HepG2 (cell line): Measurements from ENCODE around the gene TMC2. TPM values are rescaled to one million over a fixed set of nuclear protein-coding genes. Genes with fewer than 3 reads are reported as not detected.
A peak's percentile ranks its signal among the peaks of the same experiment; 100 is the strongest.

Experiments used
- ARID3A ChIP-seq: IDR thresholded peaks from 2 replicates; pipeline ENCODE4 v1.6.1; 2012; ENCODE audit warnings: low read depth, low read length, improper control_type of control experiment
- ELF3 ChIP-seq: IDR thresholded peaks from 2 replicates; pipeline ENCODE4 v1.6.1; 2016; ENCODE audit warnings: missing genetic modification reagents, missing compliant biosample characterization
- GATAD1 ChIP-seq: IDR thresholded peaks from 2 replicates; pipeline ENCODE4 v1.6.1; 2016; ENCODE audit warnings: missing genetic modification reagents, missing compliant biosample characterization
- GRHL1 ChIP-seq: sonication (generic); formaldehyde crosslinking; conservative IDR thresholded peaks from 2 replicates; pipeline ENCODE4 v1.8.0; 2022; ENCODE audit warnings: missing genetic modification reagents
- HNRNPLL ChIP-seq: fragments of 200-400 bp; formaldehyde crosslinking; IDR thresholded peaks from 2 replicates; pipeline ENCODE4 v1.6.1; 2017; ENCODE audit warnings: mild to moderate bottlenecking, low read depth, low read length; ENCODE audit not compliant: poor library complexity, severe bottlenecking
- PCBP2 ChIP-seq: fragments of 200-400 bp; formaldehyde crosslinking; optimal IDR thresholded peaks from 2 replicates; pipeline ENCODE3; 2018; ENCODE audit warnings: low read length, low read depth; ENCODE audit not compliant: poor library complexity, severe bottlenecking
- REST ChIP-seq, 2 experiments: IDR thresholded peaks; 2 replicates each; pipeline ENCODE4 v1.6.1; 2011 to 2012; ENCODE audit warnings: low read length in 2 of 2, borderline replicate concordance in 1 of 2, low read depth in 1 of 2, mild to moderate bottlenecking in 1 of 2, moderate library complexity in 1 of 2
- SRF ChIP-seq: IDR thresholded peaks from 2 replicates; pipeline ENCODE4 v1.6.1; 2011; ENCODE audit warnings: mild to moderate bottlenecking, low read depth, low read length, moderate library complexity
- UBTF ChIP-seq: sonication (generic); formaldehyde crosslinking; IDR thresholded peaks from 2 replicates; pipeline ENCODE4 v1.4.0; 2020; ENCODE audit warnings: mild to moderate bottlenecking, missing genetic modification reagents
- ZMYM2 ChIP-seq: sonication (generic); formaldehyde crosslinking; IDR thresholded peaks from 2 replicates; pipeline ENCODE4 v1.8.0; 2022; ENCODE audit warnings: mild to moderate bottlenecking, missing genetic modification reagents
- ZNF280D ChIP-seq: sonication (generic); formaldehyde crosslinking; IDR thresholded peaks from 2 replicates; pipeline ENCODE4 v1.5.1; 2020; ENCODE audit warnings: mild to moderate bottlenecking, missing genetic modification reagents
- ZNF33A ChIP-seq: sonication (generic); formaldehyde crosslinking; IDR thresholded peaks from 2 replicates; pipeline ENCODE4 v1.5.1; 2020; ENCODE audit warnings: missing genetic modification reagents, mild to moderate bottlenecking, moderate library complexity, borderline replicate concordance
- ZNF674 ChIP-seq: sonication (generic); formaldehyde crosslinking; IDR thresholded peaks from 2 replicates; pipeline ENCODE4 v1.5.0; 2020; ENCODE audit warnings: low read depth, mild to moderate bottlenecking, missing genetic modification reagents
- polyA plus RNA-seq, 8 experiments: library from polyadenylated mRNA; depleted of rRNA in 3 of 8; stranded (reverse) in 7 of 8; unstranded in 1 of 8; fragments of >200 nt; fragmentation: Illumina TruSeq in 4 of 8; extraction: Trizol in 4 of 8; gene quantifications; 2 replicates each; pipeline versions ENCODE4 v1.2.1 to v1.2.3, GENCODE V29; 2011 to 2016; ENCODE audit warnings: low read depth in 4 of 8, missing spikeins in 1 of 8, mixed read lengths in 1 of 8; ENCODE audit not compliant: insufficient read depth in 1 of 8
- total RNA-seq, 5 experiments: library from RNA; depleted of rRNA; stranded (reverse); fragments of >200 nt; fragmentation: Illumina TruSeq; extraction: Trizol; gene quantifications; 2 replicates each; pipeline ENCODE4 v1.2.3, GENCODE V29; 2016; ENCODE audit warnings: low read depth in 1 of 5

Gene TMC2
- total and polyA plus RNA-seq, 2 of the 13 experiments (the other 11 are each of a cell fraction or from before 2014, with no cell fraction given), result not detected

GRCh38 chr20:2652724-2653555 lies 116.6 kb downstream of the TMC2 start (continued):
- TF ChIP-seq GRHL1, result no peak
- TF ChIP-seq SRF, result no peak
- no peak; the same call in 1 of the 2 replicates for TF ChIP-seq ZNF674 (CRISPR knock-in tag)
- TF ChIP-seq GATAD1, result peak; percentile 75
- TF ChIP-seq ZNF280D (CRISPR knock-in tag), result no peak; the same call in 1 of the 2 replicates
- TF ChIP-seq UBTF (CRISPR knock-in tag), result peak; percentile 19; the same call in 1 of the 2 replicates
- TF ChIP-seq HNRNPLL, result no peak
- 0 out of 2 replicates have a peak, but pooled peaks have one; percentile 6 for TF ChIP-seq ELF3
- TF ChIP-seq ZMYM2 (CRISPR knock-in tag), result peak; percentile 77; the same call in 1 of the 2 replicates
- peak; percentile 97 for TF ChIP-seq ZNF33A (CRISPR knock-in tag)
- TF ChIP-seq ARID3A, result no peak
- TF ChIP-seq PCBP2, result no peak
- no peak for TF ChIP-seq REST (IDR thresholded peaks at IDR 0.05; ENCODE audit: borderline replicate concordance in 1 of 2, low read depth in 1 of 2, low read length in 2 of 2)
